B cell (primary cell): ENCODE measurements around the gene UNC5A. TPM values are rescaled to one million over a fixed set of nuclear protein-coding genes. Genes with fewer than 3 reads are reported as not detected.

ENCODE experiments used
- ATAC-seq: fragments of 200-7000 bp; cut with Tn5 transposase; one replicate; pipeline ENCODE4 v1.10.0; 2021; ENCODE audit warnings: low read depth, mild to moderate bottlenecking, moderate number of reproducible peaks, moderate library complexity
- CTCF ChIA-PET: fragments of 350-600 bp; sonication (Branson Sonifier 250); formaldehyde crosslinking; loops from one replicate; lab custom pipeline; 2021; ENCODE audit warnings: antibody characterized with exemption, inconsistent platforms; lab: Charles Lee
- POLR2A ChIA-PET: fragments of 350-600 bp; sonication (Branson Sonifier 250); formaldehyde crosslinking; loops from one replicate; lab custom pipeline; 2021; ENCODE audit warnings: antibody characterized with exemption; lab: Charles Lee
- DNase-seq: peaks from one replicate; pipeline ENCODE4 v3.0.0; 2013
- H2AFZ ChIP-seq: 2 replicates; pipeline ENCODE4 v1.6.1; 2012; ENCODE audit warnings: mild to moderate bottlenecking, low read depth, low read length; ENCODE audit not compliant: insufficient read depth, poor library complexity, severe bottlenecking
- H3K27ac ChIP-seq, 2 donors: 1 replicate in 1 of 2; 2 replicates in 1 of 2; pipeline ENCODE4 v1.5.1; 2012 to 2013; ENCODE audit warnings: low read length in 2 of 2, mild to moderate bottlenecking in 2 of 2, moderate library complexity in 1 of 2
- H3K27me3 ChIP-seq, 4 experiments: fragments of 200-600 bp in 1 of 4; sonication (generic) in 1 of 4; replicated peaks in 1 of 4; 1 replicate in 2 of 4; 2 replicates in 2 of 4; pipeline versions ENCODE4 v1.6.1 to v1.7.0; 2013 to 2016; ENCODE audit warnings: low read length in 3 of 4, mild to moderate bottlenecking in 2 of 4, mixed read lengths in 1 of 4, moderate library complexity in 1 of 4; ENCODE audit not compliant: insufficient read depth in 4 of 4, control insufficient read depth in 3 of 4; ENCODE audit errors: control extremely low read depth in 1 of 4
- H3K36me3 ChIP-seq, 2 experiments: replicated peaks in 1 of 2; 1 replicate in 1 of 2; 2 replicates in 1 of 2; pipeline versions ENCODE4 v1.6.1 to v1.7.1; 2013; ENCODE audit warnings: low read length in 1 of 2; ENCODE audit not compliant: insufficient read depth in 2 of 2, control insufficient read depth in 1 of 2; ENCODE audit errors: control extremely low read depth in 1 of 2, extremely low read depth in 1 of 2
- H3K4me1 ChIP-seq, 2 donors: fragments of 200-600 bp in 1 of 2; sonication (generic) in 1 of 2; 1 replicate in 1 of 2; 2 replicates in 1 of 2; pipeline versions ENCODE4 v1.5.1 to v1.6.1; 2013 to 2017; ENCODE audit warnings: low read length in 2 of 2; ENCODE audit not compliant: control insufficient read depth in 2 of 2, insufficient read depth in 2 of 2
- H3K4me2 ChIP-seq: replicated peaks from 2 replicates; pipeline ENCODE3; 2012; ENCODE audit warnings: mild to moderate bottlenecking, low read depth, low read length; ENCODE audit not compliant: poor library complexity, severe bottlenecking
- H3K4me3 ChIP-seq, 5 experiments: fragments of 200-600 bp in 1 of 5; sonication (generic) in 1 of 5; 1 replicate in 3 of 5; 2 replicates in 2 of 5; pipeline versions ENCODE4 v1.5.1 to v1.7.0; 2011 to 2016; ENCODE audit warnings: low read length in 4 of 5, mild to moderate bottlenecking in 4 of 5, low read depth in 2 of 5, control low read depth in 1 of 5, moderate library complexity in 1 of 5; ENCODE audit not compliant: insufficient read depth in 1 of 5; ENCODE audit errors: control extremely low read depth in 1 of 5, extremely low read depth in 1 of 5
- H3K79me2 ChIP-seq: fragments of 200-600 bp; sonication (generic); one replicate; pipeline ENCODE4 v1.6.0; 2016; ENCODE audit warnings: low read length; ENCODE audit not compliant: control insufficient read depth, insufficient read depth
- H3K9ac ChIP-seq: fragments of 200-600 bp; sonication (generic); 2 replicates; pipeline ENCODE4 v1.6.1; 2017; ENCODE audit warnings: mild to moderate bottlenecking, low read length, moderate library complexity
- H3K9me3 ChIP-seq, 3 donors: one replicate each; pipeline versions ENCODE4 v1.6.1 to v1.7.1; 2013; ENCODE audit warnings: low read length in 2 of 3; ENCODE audit not compliant: control insufficient read depth in 2 of 3, insufficient read depth in 1 of 3; ENCODE audit errors: control extremely low read depth in 1 of 3
- H4K20me1 ChIP-seq: 2 replicates; pipeline ENCODE4 v1.6.0; 2012; ENCODE audit warnings: mild to moderate bottlenecking, low read length; ENCODE audit not compliant: insufficient read depth, control insufficient read depth, poor library complexity, severe bottlenecking
- H3K27ac Mint-ChIP-seq: one replicate; pipeline ENCODE4 v1.8.0; 2021; ENCODE audit warnings: mixed read lengths
- H3K27me3 Mint-ChIP-seq: one replicate; pipeline ENCODE4 v1.8.0; 2021; ENCODE audit warnings: mixed read lengths
- H3K4me1 Mint-ChIP-seq: one replicate; pipeline ENCODE4 v1.8.0; 2021; ENCODE audit warnings: mixed read lengths
- H3K4me3 Mint-ChIP-seq: one replicate; pipeline ENCODE4 v1.8.0; 2021; ENCODE audit warnings: mixed read lengths
- H3K9me3 Mint-ChIP-seq: one replicate; pipeline ENCODE4 v1.8.0; 2022; ENCODE audit warnings: mixed read lengths; ENCODE audit not compliant: insufficient read depth
- EZH2 ChIP-seq: IDR thresholded peaks from 2 replicates; pipeline ENCODE4 v1.6.1; 2012; ENCODE audit warnings: borderline replicate concordance, low read depth, mild to moderate bottlenecking, moderate library complexity, low read length; ENCODE audit not compliant: insufficient read depth, poor library complexity, severe bottlenecking
- WGBS: methylation state at CpG from one replicate; pipeline ENCODE4 v1.1.5; 2013; ENCODE audit warnings: missing lambda C conversion rate; ENCODE audit not compliant: insufficient coverage; 5-methylcytosine and 5-hydroxymethylcytosine counted together
- intact Hi-C: fragments of 100-400 bp; cut with micrococcal nuclease; formaldehyde crosslinking; loops from one replicate; pipeline ENCODE4 v1.10.0; 2022
- polyA plus RNA-seq: library from polyadenylated mRNA; depleted of rRNA; stranded (reverse); fragments of >200 nt; gene quantifications from 2 replicates; pipeline ENCODE4 v1.2.3, GENCODE V29; 2012
- total RNA-seq, 2 donors: library from RNA; stranded (reverse); fragments of 120-200 nt in 1 of 2; gene quantifications; 1 replicate in 1 of 2; 2 replicates in 1 of 2; pipeline versions ENCODE4 v1.2.3 to v1.2.4, GENCODE V29; 2013 to 2022
- TF ChIP-seq, protein P1 (sequence below): fragments of 200-600 bp; IDR thresholded peaks from one replicate; pipeline ENCODE4 v1.8.0; 2022; ENCODE audit warnings: antibody characterized with exemption, mild to moderate bottlenecking

Gene UNC5A
- total and polyA plus RNA-seq, 2 donors (not counting 1 experiment from before 2014, with no cell fraction given) = not detected

DNA sequence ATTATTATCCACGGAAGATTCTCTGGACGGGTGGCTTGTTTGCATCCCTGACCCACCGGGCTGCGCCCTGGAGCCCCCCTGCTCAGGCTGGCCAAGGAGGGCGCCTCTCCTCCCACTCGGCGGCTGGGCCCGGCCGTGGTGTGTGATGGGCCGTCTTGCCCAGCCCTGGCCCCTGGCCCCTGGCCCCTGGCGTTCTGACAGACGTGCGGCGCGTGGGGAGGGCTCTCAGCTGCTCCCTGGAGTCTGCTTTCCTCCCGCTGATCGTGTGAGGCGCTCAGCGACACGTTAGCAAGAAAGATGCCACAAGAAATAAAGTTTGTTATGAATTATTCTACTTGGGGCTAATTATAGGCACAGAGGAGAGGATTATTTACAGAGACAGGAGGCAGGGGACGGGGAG is 33.3 kb downstream of the UNC5A start:
- Histone ChIP-seq H3K36me3 (no peaks in the 10 kb centered on the region), H3K27me3 (peaks cover 0 to 29% (median 3%) of the 10 kb centered on the region in 4 experiments), H3K79me2 (no peaks in the 10 kb centered on the region), H3K4me1 (no peaks in the 10 kb centered on the region), H4K20me1 (no peaks in the 10 kb centered on the region), H2AFZ (no peak overlapping the region), H3K4me2 (no peak overlapping the region), H3K9ac (no peak overlapping the region), H3K4me3 (no peak overlapping the region), H3K27ac (no peak overlapping the region), H3K9me3 (no peaks in the 10 kb centered on the region)
- POLR2A ChIA-PET = no interaction called here
- intact Hi-C loops = no loop called here
- peaks cover 29% of the 10 kb centered on the region for H3K27me3 Mint-ChIP-seq
- 71% methylated on average over 20 of the region's 21 CpGs for WGBS
- no peak overlapping the region for H3K4me3 Mint-ChIP-seq
- no peaks in the 10 kb centered on the region for H3K9me3 Mint-ChIP-seq
- DNase-seq (no peak), ATAC-seq (no peak)
- TF ChIP-seq EZH2 = no peak
- TF ChIP-seq, protein P1, sequence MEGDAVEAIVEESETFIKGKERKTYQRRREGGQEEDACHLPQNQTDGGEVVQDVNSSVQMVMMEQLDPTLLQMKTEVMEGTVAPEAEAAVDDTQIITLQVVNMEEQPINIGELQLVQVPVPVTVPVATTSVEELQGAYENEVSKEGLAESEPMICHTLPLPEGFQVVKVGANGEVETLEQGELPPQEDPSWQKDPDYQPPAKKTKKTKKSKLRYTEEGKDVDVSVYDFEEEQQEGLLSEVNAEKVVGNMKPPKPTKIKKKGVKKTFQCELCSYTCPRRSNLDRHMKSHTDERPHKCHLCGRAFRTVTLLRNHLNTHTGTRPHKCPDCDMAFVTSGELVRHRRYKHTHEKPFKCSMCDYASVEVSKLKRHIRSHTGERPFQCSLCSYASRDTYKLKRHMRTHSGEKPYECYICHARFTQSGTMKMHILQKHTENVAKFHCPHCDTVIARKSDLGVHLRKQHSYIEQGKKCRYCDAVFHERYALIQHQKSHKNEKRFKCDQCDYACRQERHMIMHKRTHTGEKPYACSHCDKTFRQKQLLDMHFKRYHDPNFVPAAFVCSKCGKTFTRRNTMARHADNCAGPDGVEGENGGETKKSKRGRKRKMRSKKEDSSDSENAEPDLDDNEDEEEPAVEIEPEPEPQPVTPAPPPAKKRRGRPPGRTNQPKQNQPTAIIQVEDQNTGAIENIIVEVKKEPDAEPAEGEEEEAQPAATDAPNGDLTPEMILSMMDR = no peak
- no peak overlapping the region for H3K27ac Mint-ChIP-seq
- H3K4me1 Mint-ChIP-seq = no peaks in the 10 kb centered on the region
- CTCF ChIA-PET = no interaction called here

DNA sequence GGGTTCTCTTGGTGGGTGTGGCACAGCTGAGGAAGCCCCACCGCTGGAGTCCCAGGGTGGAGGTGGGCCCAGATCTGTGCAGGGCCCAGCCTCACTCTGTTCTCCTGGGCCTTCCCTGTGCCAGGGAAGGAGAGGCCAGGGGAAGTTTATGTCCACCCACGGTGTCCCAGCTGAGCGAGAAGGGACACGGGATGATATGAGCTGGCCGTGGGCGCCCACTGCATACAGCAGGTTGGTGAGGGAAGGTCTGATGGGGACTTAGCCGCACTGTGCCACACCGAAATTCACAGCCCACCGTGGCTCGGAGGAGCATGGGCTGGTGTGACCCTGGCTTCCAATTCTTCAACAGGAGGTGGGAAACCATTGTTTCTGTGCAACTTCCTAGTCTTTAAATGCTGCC is 33.9 kb downstream of the UNC5A start:
- no peaks in the 10 kb centered on the region for H3K4me1 ChIP-seq
- Mint-ChIP-seq H3K4me3 (no peak overlapping the region), H3K27ac (no peak overlapping the region), H3K27me3 (peaks cover 25% of the 10 kb centered on the region), H3K4me1 (no peaks in the 10 kb centered on the region), H3K9me3 (no peaks in the 10 kb centered on the region)
- H3K9ac ChIP-seq = no peak overlapping the region
- H3K4me3 ChIP-seq = no peak overlapping the region
- no peaks in the 10 kb centered on the region for H3K79me2 ChIP-seq
- no peak overlapping the region for H3K27ac ChIP-seq
- 82% methylated on average over 9 of the region's 10 CpGs for WGBS
- ChIA-PET CTCF (no interaction called here), POLR2A (no interaction called here)
- no peak overlapping the region for H3K4me2 ChIP-seq
- TF ChIP-seq, protein P1 = no peak
- no peak for TF ChIP-seq EZH2
- H3K27me3 ChIP-seq = peaks cover 0 to 30% (median 2%) of the 10 kb centered on the region in 4 experiments
- no peak overlapping the region for H2AFZ ChIP-seq
- ATAC-seq (no peak), DNase-seq (no peak)
- H3K9me3 ChIP-seq = no peaks in the 10 kb centered on the region
- no peaks in the 10 kb centered on the region for H3K36me3 ChIP-seq
- no peaks in the 10 kb centered on the region for H4K20me1 ChIP-seq
- intact Hi-C loops = no loop called here
